GM19240 (cell line): ENCODE data around the gene PRPF31.
"Not testable (repeated sequence)": the region's sequence is repeated elsewhere in the genome, so short reads cannot be mapped to it uniquely, and the experiment has no call there.

Experiments used
- DNase-seq: peaks from one replicate; pipeline ENCODE4 v3.0.0; 2011; ENCODE audit warnings: low spot score; ENCODE audit not compliant: insufficient read length

Gene PRPF31

GRCh38 chr19:54160854-54161253, 45.3 kb downstream of the PRPF31 start:
- no peak for DNase-seq

GRCh38 chr19:54162241-54162805, 46.8 kb downstream of the PRPF31 start:
- peak; percentile 55 for DNase-seq

GRCh38 chr19:54162884-54163283, 47.3 kb downstream of the PRPF31 start:
- DNase-seq, result no peak

DNA sequence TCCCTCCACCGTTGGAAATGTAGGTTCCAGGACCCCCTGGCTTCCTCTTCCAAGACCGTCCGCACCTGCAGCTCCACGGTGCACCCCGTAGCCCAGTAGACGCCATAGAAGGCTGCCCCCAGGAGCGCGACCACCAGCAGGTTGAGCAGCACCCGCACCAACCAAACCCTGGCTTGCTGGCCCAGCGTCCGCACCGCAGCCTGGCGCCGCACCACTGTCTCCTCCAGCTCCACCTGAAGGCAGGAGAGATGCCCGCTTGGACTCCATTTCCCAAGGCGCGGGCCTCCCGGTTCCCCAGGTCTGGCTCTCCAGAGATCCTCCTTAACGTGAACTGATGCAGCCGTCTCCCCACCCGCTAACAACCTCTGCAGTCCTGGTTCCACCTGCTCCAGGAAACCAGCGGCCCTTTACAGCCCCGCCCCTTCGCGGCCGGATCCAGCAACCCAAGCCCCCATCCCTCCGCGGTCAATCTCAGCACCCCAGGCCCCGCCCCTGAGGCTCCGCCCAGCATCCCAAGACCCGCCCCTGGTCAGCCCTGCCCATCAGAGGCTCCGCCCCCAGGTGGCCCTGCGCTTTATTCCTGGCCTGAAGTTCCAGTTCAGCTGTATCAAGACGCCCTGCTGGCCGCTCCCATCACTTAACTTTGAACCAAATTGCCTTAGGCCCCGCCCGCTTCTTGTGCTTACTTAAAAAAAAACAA, 49.0 kb downstream of the PRPF31 start:
- DNase-seq, result no peak

- DNase-seq, result no peak
These were observed 49.7 kb downstream of the PRPF31 start for GRCh38 chr19:54165222-54165621.

DNA sequence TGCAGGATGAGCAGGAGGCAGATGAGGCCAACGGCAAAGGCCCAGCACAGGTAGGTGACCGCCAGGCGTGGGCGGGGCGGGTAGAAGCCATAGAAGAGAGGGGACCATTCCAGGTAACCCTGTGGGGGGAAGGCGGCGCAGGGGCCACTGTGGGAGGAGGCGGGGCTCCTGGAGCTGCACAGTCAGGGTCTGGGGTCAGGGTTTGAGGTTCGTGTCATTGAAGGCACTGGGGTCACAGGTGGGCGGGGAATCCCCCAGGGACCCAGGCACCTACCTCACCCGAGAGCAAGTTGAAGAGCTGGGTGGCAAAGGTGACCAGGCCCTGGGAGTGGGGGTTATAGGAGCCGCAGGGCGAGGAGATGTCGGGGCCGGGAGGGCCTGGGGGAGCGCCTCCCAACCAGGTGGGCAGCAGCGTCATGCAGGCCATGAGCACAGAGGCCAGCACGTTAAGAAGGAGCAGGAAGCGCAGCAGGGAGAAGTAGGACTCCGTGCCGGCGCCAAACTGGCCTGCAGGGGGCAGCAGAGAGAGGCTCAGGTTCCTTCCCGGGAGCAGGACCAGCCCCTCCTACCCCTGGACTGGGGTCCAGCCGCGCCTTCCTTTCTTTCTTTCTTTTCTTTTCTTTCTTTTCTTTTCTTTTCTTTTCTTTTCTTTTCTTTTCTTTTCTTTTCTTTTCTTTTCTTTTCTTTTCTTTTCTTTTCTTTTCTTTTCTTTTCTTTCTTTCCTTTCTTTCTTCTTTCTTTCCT, 52.8 kb downstream of the PRPF31 start:
- DNase-seq, result peak; percentile 95

DNA sequence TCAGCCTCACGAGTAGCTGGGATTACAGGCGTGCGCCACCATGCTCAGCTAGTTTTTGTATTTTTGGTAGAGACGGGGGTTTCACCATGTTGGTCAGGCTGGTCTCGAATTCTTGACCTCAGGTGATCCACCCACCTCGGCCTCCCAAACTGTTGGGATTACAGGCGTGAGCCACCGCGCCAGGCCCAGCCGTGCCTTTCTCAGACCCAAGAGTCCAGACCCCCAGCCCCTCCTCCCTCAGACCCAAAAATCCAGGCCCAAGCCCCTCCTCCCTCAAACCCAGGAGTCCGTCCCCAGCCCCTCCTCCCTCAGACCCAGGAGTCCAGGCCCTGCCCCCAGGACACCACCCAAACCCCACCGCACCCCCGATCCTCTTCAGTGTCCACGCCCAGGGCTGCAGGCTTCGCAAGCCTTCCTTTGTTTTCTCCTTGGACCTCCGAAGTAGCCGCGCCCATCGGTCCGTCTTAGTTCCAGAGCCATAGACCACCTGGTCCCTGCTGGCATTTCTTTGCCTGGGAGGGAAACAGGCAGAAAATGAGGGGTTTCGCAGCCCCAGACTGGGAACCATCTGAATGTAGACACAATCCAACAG, 53.7 kb downstream of the PRPF31 start:
- no peak for DNase-seq

GRCh38 chr19:54171736-54172431, 56.3 kb downstream of the PRPF31 start:
- DNase-seq, result not testable (repeated sequence)

DNA sequence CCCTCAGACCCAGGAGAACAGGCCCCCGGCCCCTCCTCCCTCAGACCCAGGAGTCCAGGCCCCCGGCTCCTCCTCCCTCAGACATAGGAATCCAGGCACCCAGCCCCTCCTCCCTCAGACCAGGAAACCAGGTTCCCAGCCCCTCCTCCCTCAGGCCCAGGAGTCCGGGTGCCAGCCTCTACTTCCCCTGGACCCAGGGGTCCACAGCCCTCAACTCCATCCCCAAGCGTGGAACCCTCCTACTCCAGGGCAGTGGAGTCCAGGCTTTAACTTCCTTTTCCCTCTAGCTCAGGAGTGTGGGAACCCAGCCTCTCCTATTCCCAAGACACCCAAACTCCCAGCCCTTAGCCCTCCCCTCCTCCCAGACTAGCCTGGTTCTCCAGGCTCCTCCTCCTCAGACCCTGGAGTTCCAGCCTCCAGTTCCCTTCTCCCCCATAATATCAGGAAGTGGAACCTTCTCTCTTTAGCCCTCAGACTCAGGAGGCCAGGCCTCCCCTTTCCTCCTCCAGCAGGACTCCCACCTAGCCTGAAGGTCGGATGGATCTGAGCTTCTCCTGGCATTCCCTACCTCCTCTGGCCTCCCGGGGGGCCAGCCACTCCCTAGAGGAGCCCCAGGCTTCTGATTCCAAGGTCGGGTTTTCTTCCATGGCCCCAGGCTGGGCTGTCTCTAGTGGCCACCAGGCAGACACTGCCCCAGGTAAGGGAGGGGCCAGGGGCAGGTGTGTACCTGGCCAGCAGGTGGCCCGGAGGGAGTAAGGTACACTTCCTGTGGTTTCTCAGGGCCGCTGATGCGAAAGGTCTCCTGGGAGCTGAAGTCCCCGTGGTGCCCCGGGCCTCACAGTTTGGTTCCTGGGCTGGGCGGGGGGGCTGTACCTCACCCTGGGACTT, 57.2 kb downstream of the PRPF31 start, which contains the start of gene TMC4:
TMC4 (minus strand) TSS at position 690 of the 888 bp plus-strand sequence; CDS start at position 647, 43 bp downstream.
- no peak for DNase-seq

DNA sequence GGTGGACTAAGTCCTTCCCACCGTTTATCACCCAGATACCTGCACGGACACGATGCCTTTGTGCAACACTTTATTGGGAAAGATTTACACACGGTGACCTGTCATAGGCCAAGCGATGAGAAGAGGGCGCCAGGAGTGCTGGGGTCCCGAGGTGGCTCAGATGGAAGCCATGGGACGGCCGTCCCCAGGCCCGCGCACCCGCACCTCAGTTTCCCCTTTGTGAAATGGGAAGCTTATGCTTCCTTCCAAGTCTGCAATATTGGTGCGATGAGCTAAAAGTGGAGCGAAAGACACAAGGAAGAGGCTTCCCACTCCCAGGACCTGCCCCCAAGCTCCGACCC, 57.8 kb downstream of the PRPF31 start:
- DNase-seq, result no peak

GRCh38 chr19:54173951-54174834, 58.6 kb downstream of the PRPF31 start:
- DNase-seq, result no peak

DNA sequence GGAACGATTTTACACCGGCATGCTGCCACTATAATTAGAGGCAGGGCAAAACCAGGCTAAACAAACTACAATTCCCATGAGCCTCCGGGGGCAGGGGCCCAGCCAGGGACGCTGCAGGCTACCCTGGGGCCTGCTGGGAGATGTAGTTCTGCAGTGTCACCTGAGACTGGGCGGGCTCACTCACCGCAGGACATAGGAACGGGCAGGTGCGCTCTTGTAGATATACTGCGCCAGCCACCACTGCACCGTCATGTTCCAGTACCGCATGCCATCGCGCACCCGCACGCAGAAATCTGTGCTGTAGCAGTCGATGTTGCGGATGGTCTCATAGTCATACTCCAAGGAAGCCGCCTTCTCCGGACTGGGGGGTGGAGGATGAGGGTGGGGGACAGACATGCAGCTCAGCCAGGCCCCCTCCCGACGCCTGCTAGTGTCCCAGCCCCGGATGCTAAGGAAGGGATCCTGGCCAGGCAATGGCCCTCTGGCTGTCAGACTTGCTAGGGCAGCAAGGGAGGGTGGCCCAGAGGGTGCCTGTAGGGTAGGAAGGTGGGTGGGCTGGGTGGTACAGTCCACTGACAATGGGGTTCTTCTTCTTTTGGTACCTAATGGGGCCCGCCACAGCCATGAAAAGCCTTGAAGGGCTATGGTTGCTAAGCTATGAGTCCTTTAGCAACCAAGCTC, 63.2 kb downstream of the PRPF31 start:
- DNase-seq, result no peak

- DNase-seq, result no peak
These were observed 63.8 kb downstream of the PRPF31 start for GRCh38 chr19:54179262-54179852.

DNA sequence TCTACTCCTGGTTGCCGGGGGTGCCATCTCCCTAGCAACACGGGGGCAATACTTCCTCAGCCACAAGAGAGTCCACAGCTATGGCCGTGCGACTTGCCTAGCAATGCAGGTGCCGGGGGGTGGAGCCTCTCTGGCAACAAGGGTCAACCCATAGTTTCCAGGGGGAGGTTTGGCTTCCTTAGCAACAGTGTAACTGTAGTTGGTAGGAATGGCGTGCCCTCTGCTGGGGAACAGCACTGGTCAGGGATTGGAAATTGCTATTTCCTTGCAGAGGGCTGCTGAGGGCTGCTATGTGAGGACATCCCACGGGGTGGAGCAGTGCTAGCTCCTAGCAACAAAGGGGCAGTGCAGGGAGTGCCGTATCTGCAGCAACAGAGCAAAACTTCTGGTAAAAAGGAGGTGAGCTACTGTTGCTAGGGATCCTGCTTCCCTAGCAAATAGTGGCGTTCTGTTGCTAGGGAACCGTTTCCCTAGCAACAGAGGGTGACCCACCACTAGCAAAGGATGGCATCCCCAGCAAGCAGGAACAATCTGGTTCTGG, 64.4 kb downstream of the PRPF31 start:
- no peak for DNase-seq

DNA sequence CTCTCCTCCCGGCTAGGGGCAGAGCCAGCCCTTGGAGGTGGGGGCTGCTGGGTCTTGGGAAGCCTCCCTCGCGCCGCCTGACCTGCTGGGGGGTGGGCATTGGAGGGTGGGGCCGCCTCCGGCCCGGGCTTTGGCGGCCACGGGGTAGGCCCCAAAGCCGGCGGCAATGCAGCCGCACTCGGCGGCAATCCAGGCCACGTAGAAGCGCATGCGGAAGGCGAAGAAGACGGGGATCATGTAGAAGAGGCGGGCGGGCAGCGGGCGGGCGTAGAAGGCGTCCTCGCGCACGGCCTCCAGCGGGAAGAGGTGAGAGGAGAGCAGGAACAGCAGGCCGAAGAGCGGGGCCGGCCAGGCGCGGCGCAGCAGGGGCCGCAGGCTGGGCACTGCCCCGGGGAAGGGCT, 65.1 kb downstream of the PRPF31 start:
- DNase-seq, result no peak
